Medulla oblongata (tissue), 1 donor: ENCODE results near the gene MRC1.
A peak's percentile ranks its signal among the peaks of the same experiment; 100 is the strongest.

Experiments used
- DNase-seq: peaks from one replicate; pipeline ENCODE4 v3.0.0-alpha.2; 2015; ENCODE audit errors: extremely low spot score

The MRC1 gene

GRCh38 chr10:17847585-17848296 is 38.6 kb downstream of the MRC1 start:
- DNase-seq, result peak; percentile 31

DNA sequence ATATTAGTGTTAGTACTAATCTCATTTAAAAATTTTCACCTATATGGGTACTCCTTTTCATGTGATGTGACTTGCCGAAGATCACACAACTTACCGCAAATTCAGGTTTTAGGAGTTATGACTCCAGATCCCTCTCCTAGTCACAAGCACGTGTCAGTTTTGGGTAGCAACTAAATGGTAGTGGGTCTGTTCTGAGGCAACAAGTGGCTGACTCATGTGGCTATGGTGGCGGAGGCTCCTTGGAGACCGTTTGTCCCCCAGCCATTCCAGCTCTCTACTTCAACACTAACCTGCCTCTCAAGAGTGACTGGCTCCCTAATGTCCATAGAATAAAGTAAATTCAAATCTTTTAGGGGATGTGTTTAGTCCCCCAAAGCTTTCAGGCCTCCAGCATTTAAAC is 39.5 kb downstream of the MRC1 start:
- no peak for DNase-seq

- no peak for DNase-seq
Observed at GRCh38 chr10:17850501-17850900, 41.4 kb downstream of the MRC1 start.

DNA sequence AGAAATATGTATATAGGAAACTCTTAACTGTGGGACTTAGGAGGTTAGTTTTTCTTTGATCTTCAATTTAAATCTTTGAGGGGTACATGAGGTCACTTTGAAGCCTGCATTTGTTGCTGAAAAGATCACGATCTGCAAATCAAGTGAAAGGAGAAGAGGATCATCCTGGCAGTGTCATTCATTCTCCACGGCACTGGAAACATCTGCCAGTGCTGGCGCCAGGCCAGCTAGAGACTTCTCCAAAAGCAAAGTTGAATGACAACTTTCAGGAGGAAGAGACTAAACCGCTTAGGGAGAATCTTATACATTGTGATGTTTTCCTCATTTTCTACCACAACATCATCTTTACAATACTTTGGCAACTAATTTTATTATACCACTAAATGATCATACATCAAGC is 42.5 kb downstream of the MRC1 start:
- peak; percentile 88 for DNase-seq

DNA sequence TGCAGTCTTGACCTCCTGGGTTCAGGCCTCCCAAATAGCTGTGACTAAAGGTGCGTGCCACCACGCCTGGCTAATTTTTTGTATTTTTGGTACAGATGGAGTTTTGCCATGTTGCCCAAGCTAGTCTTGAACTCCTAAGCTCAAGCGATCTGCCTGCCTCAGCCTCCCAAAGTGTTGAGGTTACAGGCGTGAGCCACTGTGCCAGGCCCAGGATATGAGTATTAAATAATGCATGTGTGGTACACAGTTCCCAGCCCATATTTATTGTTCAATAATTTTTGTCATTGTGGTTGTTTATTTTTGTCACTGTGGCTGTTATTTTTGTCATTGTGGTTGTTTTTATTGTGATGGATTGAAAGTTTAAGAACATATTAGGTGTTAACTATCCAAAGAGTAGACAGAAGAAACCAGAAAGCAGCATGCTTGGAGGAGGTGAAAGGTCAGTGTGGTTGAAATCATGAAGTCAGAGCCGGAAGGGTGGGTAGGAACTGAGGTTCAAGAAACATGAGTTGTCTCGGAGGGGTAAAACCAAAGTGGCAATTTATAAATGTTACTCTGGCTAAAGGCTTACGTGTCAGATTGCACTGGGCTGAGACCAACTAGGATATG is 45.0 kb downstream of the MRC1 start:
- no peak for DNase-seq

GRCh38 chr10:17857040-17857439 is 47.9 kb downstream of the MRC1 start:
- no peak for DNase-seq

GRCh38 chr10:17859492-17860156 is 50.5 kb downstream of the MRC1 start:
- DNase-seq, result no peak

GRCh38 chr10:17861760-17862159 is 52.6 kb downstream of the MRC1 start:
- no peak for DNase-seq

DNA sequence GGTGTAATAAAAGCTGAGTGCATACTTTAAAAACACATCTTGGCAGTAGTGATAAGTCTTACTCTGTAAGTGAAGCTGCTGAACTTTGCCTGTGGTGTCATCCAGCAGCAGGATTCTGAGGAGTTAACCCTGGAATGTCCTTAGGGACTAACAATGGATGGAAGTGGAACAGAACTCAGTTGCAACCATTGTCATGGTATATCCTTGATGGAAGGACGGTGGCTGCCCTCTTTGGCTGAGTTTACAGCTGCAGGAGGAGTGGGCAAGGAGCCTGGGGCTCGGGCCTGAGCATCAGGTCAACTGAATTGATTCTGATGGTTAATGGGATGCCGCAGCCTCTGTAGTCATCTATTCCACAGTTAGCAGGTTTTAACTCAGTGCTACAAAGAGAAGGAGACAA is 56.2 kb downstream of the MRC1 start:
- DNase-seq, result no peak

DNA sequence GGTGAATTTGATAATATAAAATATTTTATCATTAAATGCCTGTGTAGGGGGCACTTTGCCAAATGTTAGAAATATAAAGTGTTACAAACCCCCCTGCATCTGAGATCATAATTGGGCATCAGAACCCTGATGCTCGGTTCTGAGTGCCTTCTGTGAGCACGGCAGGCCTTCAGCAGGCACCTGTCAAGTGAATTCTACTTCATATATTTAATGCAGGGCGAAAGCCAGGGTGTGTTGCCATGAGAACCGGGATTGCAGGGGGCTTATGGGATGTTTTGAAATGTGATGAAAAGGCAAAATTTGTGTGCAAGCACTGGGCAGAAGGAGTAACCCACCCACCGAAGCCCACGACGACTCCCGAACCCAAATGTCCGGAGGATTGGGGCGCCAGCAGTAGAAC is 57.2 kb downstream of the MRC1 start:
- no peak for DNase-seq

- DNase-seq, result no peak
Observed at GRCh38 chr10:17867056-17867455, 57.9 kb downstream of the MRC1 start.

- DNase-seq, result no peak
Observed at GRCh38 chr10:17871036-17871435, 61.9 kb downstream of the MRC1 start.

DNA sequence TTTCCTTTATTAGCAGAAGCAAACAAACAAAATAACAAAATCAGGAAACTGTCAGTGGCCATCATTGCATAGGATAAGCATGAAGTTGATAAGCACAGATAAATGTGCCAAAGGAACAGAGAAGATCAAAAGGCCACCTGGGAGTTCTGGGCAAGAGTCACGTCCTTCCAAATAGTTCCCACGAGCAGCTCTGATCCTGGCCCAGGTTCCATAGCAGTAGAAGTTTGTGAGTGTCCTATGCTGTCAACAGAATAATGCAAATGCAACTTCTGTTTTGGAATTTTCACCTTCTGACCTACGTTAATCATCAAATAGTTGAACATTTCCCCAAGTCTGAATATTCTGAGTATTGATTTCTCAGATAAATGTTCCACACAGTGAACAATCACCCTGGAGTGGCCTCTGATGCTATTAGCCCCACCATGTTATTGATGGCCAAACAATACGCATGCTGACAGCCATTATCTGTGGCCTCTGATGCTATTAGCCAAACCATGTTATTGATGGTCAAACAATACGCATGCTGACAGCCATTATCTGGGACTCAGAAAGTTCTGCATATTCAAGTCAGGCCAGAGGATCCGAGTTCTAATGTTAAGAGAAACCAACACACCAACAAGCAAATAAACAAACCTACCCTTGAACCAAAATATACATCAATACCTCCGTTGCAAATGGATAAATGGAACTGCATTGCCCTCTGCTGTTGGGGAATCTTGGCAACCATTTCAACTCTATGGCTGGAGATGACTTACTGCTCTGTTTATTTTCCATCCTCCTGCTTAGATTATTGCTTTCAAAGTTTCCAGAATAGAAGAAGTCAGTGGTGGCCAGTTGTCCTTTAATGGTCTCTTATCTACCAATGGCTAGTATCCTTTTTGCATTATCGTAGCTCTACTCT is 63.3 kb downstream of the MRC1 start:
- peak; percentile 32 for DNase-seq

DNA sequence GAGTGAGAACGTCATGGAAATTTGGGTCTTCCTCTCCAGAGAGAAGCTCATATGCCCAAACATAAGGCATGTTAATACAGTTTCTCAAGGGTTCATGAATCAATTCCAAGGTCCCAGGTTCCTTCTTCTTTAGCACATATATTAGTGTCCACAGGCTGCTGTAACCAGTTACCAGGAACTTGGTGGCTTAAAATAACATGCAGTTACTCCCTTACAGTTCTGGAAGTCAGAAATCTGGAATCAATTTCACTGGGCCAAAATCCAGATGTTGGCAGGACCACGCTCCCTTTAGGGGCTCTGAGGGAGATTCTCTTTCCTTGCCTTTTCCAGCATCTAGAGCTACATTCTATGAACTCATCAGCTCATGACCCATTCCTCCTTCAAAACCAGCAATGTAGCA is 64.8 kb downstream of the MRC1 start:
- DNase-seq, result no peak

DNA sequence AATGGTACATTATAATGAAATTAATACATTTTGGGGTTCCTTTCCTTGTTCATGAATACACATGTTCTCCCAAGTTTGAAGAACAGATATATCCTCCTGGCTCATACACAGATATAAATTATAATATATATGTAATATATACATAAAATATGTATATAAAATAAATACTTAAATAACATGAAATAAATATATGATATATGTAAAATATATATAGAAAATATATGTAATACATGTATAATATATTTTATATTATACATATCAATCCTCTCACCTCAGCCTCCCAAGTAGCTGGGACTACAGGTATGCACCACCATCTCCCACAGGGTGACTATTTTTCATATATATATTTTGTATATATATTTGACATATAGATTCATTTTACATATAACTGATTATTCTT is 68.0 kb downstream of the MRC1 start:
- DNase-seq, result no peak

DNA sequence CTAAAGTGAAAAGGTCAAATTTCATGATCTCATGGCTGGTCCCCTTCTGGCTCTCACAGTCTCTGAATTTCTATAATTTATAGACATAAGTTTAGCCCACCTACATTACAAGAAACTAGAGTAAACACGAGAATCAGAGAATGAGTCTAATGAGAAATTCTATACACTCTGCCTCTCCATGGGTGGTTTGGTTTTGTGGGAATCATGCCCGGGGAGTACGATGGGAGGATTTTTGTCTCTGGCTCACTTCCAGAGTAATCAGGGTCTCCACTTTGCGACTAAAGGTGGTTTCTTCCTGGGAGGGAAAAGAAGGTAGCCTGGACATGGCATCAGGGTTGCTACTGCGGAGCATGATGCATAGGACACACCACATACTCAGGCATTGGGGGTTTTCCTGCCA is 69.7 kb downstream of the MRC1 start:
- no peak for DNase-seq

GRCh38 chr10:17880601-17881000 is 71.5 kb downstream of the MRC1 start:
- DNase-seq, result no peak

DNA sequence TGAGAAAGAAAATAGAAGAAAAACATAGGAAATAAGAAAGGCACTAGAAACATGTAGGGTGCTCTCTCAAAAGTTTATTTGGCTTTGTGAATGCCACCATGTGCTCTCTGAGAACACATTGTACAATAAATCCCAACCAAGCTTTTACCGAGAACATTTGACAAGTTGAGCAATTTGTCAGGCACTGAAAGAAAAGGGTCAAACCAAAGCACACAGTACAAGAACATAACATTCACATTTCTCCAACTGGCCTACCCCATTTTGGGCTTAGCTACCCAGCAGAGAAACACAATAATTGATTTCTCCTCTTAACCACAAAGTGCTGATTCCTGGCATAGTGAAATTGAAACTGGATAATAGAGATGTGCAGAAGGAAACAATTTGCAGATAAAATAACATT is 73.4 kb downstream of the MRC1 start:
- DNase-seq, result peak; percentile 23

- no peak for DNase-seq
Observed at GRCh38 chr10:17883621-17884020, 74.5 kb downstream of the MRC1 start.

DNA sequence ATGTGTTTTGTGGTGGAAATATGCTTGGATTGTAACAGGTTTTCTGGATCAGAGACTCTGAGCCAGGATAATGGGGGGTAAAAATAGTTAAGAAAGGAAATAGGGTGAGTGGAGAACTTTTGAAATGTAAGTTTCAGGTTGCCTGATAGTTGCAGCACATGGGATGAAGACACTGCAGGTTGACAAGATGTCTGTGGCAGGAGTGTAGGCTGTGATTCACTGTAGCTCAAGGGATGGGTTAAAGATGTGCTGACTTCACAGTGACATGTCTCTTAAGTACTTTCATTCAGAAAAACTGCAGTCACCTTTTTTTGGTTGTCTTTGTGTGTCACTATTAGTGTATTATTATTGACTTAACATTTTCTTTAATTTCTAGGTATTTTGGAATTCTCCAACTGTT is 79.0 kb downstream of the MRC1 start:
- DNase-seq, result no peak

GRCh38 chr10:17891435-17891834 is 82.3 kb downstream of the MRC1 start:
- no peak for DNase-seq

GRCh38 chr10:17904564-17904963 is 95.4 kb downstream of the MRC1 start:
- DNase-seq, result no peak
